ENCODE results near the gene TBC1D5.

DNA sequence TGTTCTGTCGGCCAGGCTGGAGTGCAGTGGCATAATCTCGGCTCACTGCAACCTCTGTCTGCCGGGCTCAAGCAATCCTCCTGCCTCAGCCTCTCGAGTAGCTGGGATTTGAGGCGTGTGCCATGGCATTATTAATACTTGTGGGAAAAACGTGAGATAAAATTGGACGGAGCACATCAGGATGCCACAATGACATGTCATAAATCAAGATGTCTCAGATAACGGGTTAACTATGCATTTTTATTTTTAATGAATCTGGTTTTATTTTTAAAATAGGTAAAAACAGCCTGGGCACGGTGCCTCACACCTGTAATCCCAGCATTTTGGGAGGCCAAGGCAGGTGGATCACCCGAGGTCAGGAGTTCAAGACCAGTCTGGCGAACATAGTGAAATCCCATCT is 212.8 kb downstream of the TBC1D5 start:
- no peak for TF ChIP-seq POLR2A (IDR thresholded peaks at IDR 0.05; ENCODE audit: low read depth, low read length)
- no peak for TF ChIP-seq TAF1 (IDR thresholded peaks at IDR 0.05; ENCODE audit: low read depth, low read length)
- TF ChIP-seq SPI1 (IDR thresholded peaks at IDR 0.05; ENCODE audit: low read depth, low read length), result no peak
- no peak for TF ChIP-seq POLR2AphosphoS5 (IDR thresholded peaks at IDR 0.05; ENCODE audit: low read depth, low read length)
- TF ChIP-seq PAX5 (IDR thresholded peaks at IDR 0.05; ENCODE audit: insufficient read depth, low read length, severe bottlenecking), result no peak
- TF ChIP-seq POU2F2 (IDR thresholded peaks at IDR 0.05; ENCODE audit: low read depth, low read length), result no peak
